HEK293T (cell line): ENCODE results near the gene STX1B.

Experiments
- BHLHE40 ChIP-seq: fragments of 450-650 bp; IDR thresholded peaks from 2 replicates; pipeline ENCODE4 v1.6.1; 2016; ENCODE audit warnings: mild to moderate bottlenecking, moderate library complexity, borderline replicate concordance
- FOXA1 ChIP-seq: fragments of 450-650 bp; IDR thresholded peaks from 2 replicates; pipeline ENCODE4 v1.6.1; 2016; ENCODE audit warnings: mild to moderate bottlenecking
- FOXK2 ChIP-seq: fragments of 450-650 bp; IDR thresholded peaks from 2 replicates; pipeline ENCODE4 v1.6.1; 2016; ENCODE audit warnings: mild to moderate bottlenecking
- FOXM1 ChIP-seq: fragments of 450-650 bp; IDR thresholded peaks from 2 replicates; pipeline ENCODE4 v1.6.1; 2017; ENCODE audit warnings: mild to moderate bottlenecking, borderline replicate concordance
- L3MBTL2 ChIP-seq: fragments of 450-650 bp; conservative IDR thresholded peaks from 2 replicates; pipeline ENCODE4 v1.6.1; 2016; ENCODE audit warnings: mild to moderate bottlenecking
- NFRKB ChIP-seq: fragments of 450-650 bp; IDR thresholded peaks from 2 replicates; pipeline ENCODE4 v1.6.1; 2016; ENCODE audit warnings: mild to moderate bottlenecking, moderate library complexity
- SP1 ChIP-seq: fragments of 450-650 bp; IDR thresholded peaks from 2 replicates; pipeline ENCODE4 v1.6.1; 2017
- SUZ12 ChIP-seq: fragments of 450-650 bp; IDR thresholded peaks from 2 replicates; pipeline ENCODE4 v1.6.1; 2016; ENCODE audit warnings: mild to moderate bottlenecking
- TARDBP ChIP-seq: fragments of 450-650 bp; IDR thresholded peaks from 2 replicates; pipeline ENCODE4 v1.6.1; 2016
- ZNF384 ChIP-seq: fragments of 450-650 bp; IDR thresholded peaks from 2 replicates; pipeline ENCODE4 v1.6.1; 2016
- TF ChIP-seq, protein P1 (sequence below): fragments of 450-650 bp; IDR thresholded peaks from 2 replicates; pipeline ENCODE4 v1.6.1; 2016

GRCh38 chr16:31006589-31006988, 3.8 kb downstream of the STX1B start:
- TF ChIP-seq FOXK2 (no peak), NFRKB (no peak), SP1 (no peak), SUZ12 (no peak), FOXA1 (no peak), ZNF384 (no peak), L3MBTL2 (no peak), BHLHE40 (no peak), TARDBP (no peak), FOXM1 (no peak)
- TF ChIP-seq, protein P1, sequence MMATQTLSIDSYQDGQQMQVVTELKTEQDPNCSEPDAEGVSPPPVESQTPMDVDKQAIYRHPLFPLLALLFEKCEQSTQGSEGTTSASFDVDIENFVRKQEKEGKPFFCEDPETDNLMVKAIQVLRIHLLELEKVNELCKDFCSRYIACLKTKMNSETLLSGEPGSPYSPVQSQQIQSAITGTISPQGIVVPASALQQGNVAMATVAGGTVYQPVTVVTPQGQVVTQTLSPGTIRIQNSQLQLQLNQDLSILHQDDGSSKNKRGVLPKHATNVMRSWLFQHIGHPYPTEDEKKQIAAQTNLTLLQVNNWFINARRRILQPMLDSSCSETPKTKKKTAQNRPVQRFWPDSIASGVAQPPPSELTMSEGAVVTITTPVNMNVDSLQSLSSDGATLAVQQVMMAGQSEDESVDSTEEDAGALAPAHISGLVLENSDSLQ, result no peak
